Measurements from ENCODE around the gene BIRC6.
"Not testable (repeated sequence)": the region's sequence is repeated elsewhere in the genome, so short reads cannot be mapped to it uniquely, and the experiment has no call there.

The BIRC6 gene, protein sequence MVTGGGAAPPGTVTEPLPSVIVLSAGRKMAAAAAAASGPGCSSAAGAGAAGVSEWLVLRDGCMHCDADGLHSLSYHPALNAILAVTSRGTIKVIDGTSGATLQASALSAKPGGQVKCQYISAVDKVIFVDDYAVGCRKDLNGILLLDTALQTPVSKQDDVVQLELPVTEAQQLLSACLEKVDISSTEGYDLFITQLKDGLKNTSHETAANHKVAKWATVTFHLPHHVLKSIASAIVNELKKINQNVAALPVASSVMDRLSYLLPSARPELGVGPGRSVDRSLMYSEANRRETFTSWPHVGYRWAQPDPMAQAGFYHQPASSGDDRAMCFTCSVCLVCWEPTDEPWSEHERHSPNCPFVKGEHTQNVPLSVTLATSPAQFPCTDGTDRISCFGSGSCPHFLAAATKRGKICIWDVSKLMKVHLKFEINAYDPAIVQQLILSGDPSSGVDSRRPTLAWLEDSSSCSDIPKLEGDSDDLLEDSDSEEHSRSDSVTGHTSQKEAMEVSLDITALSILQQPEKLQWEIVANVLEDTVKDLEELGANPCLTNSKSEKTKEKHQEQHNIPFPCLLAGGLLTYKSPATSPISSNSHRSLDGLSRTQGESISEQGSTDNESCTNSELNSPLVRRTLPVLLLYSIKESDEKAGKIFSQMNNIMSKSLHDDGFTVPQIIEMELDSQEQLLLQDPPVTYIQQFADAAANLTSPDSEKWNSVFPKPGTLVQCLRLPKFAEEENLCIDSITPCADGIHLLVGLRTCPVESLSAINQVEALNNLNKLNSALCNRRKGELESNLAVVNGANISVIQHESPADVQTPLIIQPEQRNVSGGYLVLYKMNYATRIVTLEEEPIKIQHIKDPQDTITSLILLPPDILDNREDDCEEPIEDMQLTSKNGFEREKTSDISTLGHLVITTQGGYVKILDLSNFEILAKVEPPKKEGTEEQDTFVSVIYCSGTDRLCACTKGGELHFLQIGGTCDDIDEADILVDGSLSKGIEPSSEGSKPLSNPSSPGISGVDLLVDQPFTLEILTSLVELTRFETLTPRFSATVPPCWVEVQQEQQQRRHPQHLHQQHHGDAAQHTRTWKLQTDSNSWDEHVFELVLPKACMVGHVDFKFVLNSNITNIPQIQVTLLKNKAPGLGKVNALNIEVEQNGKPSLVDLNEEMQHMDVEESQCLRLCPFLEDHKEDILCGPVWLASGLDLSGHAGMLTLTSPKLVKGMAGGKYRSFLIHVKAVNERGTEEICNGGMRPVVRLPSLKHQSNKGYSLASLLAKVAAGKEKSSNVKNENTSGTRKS (N-terminal part only)

DNA sequence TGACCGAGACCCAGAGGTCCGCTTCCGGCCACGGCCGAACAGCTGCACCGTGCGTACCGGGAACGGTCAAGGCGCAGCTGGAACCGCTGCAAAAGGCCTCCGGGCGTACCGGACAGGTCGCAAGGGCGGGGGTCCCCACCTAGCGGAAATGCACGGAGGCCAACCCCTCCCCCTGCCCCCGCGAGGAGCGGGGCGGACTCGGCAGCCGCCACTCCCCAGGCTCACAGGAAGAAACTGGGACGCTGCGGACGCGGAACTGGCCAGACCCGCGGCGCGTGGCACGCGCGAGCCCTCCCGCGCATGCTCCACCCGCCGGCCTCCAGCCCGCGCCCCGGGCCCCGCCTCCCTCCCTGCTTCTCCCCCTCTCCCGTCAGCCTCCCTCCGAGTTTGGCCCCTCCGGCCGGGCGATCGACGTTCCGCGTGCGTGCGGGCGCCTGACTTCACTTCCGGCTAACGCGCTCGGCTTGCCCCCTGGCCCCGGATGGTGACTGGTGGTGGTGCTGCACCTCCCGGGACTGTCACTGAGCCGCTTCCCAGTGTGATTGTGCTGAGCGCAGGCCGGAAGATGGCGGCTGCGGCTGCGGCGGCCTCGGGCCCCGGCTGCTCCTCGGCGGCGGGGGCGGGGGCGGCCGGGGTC is at the start of gene BIRC6:
Gene BIRC6, plus strand, starts transcription at position 343 of the 637 bp plus-strand sequence. Its CDS starts 139 bp downstream, at position 482.
- DNase-seq (ENCODE audit: low read depth, low spot score) = peak; percentile 66
- ChIA-PET POLR2A (interaction anchor here (1.0 kb wide), 1 partner anchor 10 kb away, joined by 3 read pairs; no protein-coding TSS in a partner anchor), CTCF (no interaction called here)
- peak within 1 kb of the TSS; percentile 92 for H3K4me3 ChIP-seq (ENCODE audit: low read depth, low read length)
- TF ChIP-seq, protein P1, sequence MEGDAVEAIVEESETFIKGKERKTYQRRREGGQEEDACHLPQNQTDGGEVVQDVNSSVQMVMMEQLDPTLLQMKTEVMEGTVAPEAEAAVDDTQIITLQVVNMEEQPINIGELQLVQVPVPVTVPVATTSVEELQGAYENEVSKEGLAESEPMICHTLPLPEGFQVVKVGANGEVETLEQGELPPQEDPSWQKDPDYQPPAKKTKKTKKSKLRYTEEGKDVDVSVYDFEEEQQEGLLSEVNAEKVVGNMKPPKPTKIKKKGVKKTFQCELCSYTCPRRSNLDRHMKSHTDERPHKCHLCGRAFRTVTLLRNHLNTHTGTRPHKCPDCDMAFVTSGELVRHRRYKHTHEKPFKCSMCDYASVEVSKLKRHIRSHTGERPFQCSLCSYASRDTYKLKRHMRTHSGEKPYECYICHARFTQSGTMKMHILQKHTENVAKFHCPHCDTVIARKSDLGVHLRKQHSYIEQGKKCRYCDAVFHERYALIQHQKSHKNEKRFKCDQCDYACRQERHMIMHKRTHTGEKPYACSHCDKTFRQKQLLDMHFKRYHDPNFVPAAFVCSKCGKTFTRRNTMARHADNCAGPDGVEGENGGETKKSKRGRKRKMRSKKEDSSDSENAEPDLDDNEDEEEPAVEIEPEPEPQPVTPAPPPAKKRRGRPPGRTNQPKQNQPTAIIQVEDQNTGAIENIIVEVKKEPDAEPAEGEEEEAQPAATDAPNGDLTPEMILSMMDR (IDR thresholded peaks at IDR 0.05; ENCODE audit: insufficient read depth, low read length, missing control alignments) = no peak

DNA sequence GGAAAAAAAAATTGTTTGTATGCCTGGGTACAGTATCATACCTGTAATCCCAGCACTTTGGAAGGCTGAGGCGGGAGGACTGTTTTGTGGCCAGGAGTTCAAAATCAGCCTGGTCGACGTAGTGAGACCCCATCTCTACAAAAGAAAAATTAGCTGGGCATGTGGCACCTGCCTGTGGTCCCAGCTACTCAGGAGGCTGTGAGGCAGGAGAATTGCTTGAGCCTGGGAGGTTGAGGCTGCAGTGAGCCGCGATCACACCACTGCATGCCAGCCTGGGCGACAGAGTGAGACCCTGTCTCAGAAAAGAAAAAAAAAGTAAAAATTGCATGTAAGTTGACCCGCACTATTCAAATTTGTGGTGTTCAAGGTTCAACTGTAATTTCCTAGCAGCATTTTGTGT is 46.2 kb upstream of the BIRC6 start:
- ChIA-PET POLR2A (no interaction called here), CTCF (no interaction called here)
- TF ChIP-seq, protein P1 (IDR thresholded peaks at IDR 0.05; ENCODE audit: insufficient read depth, low read length, missing control alignments) = no peak
- no peak overlapping the region for H3K4me3 ChIP-seq (ENCODE audit: low read depth, low read length)
- DNase-seq (ENCODE audit: low read depth, low spot score) = no peak

DNA sequence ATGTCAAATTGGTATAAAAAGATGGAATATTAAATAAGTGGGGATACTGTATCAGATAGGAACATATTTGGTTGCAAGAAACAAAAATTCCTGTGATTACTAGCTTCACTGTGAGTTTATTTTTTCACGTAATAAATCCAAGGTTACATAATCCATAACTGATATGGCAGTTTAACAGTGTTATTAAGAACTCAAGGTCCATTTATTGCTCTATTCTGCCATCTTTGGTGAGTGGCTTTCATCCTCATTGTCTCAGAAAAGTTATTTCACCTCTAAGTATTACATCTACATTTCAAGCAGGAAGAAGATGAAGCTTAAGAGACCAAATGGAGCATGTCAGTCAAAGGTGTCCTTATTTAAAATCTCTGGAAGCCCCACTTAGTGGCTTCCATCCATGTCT is 41.9 kb upstream of the BIRC6 start:
- ChIA-PET CTCF (interaction anchor here (0.9 to 1.5 kb wide), 2 partner anchors 11 to 19 kb away, joined by 3 read pairs; no protein-coding TSS in a partner anchor), POLR2A (no interaction called here)
- DNase-seq (ENCODE audit: low read depth, low spot score) = no peak
- H3K4me3 ChIP-seq (ENCODE audit: low read depth, low read length) = no peak overlapping the region
- TF ChIP-seq, protein P1 (IDR thresholded peaks at IDR 0.05; ENCODE audit: insufficient read depth, low read length, missing control alignments) = no peak

DNA sequence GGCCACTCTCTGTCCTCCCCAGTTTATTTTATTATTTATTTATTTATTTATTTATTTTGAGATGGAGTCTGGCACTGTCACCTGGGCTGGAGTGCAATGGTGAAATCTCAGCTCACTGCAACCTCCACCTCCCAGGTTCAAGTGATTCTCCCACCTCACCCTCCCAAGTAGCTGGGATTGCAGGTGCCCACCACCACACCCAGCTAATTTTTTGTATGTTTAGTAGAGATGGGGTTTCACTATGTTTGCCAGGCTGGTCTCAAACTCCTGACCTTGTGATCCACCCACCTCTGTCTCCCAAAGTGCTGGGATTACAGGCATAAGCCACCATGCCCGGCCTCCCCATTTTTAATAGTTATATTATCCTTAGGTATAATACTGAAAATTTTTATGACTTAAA is 28.1 kb upstream of the BIRC6 start:
- CTCF ChIA-PET; POLR2A ChIA-PET; DNase-seq (ENCODE audit: low read depth, low spot score): not testable (repeated sequence)

DNA sequence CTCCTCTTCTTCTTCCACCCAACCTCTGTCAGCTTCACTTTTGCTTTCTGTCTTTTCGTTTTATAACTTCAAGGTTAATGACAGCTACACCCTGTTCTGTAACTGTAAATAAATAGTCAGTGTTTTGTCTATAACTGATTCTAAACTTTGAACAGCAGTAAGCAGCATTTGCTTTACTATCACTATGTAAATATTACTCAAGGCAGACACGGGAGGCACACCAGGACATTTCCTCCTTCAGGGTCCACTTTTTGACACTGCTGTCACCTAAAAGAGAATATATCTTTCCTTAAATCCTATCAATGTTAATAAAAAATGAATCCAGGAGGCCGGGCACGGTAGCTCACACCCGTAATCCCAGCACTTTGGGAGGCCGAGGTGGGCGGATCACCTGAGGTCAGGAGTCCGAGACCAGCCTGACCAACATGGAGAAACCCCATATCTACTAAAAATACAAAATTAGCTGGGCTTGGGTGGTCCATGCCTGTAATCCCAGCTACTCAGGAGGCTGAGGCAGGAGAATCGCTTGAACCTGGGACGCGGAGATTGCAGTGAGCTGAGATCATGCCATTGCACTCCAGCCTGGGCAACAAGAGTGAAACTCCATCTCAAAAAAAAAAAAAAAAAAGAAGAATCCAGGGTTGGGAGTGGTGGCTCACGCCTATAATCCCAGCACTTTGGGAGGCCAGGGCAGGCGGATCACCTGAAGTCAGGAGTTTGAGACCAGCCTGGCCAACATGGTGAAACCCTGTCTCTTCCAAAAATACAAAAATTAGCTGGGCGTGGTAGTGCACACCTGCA is 27.4 kb upstream of the BIRC6 start:
- POLR2A ChIA-PET; DNase-seq (ENCODE audit: low read depth, low spot score); H3K4me3 ChIP-seq (ENCODE audit: low read depth, low read length): not testable (repeated sequence)
- CTCF ChIA-PET = interaction anchor here (0.9 kb wide), 1 partner anchor 47 kb away, joined by 3 read pairs; no protein-coding TSS in a partner anchor

More for the DNA sequence above, 28.1 kb upstream of the BIRC6 start:
- H3K4me3 ChIP-seq (ENCODE audit: low read depth, low read length) = not testable (repeated sequence)

DNA sequence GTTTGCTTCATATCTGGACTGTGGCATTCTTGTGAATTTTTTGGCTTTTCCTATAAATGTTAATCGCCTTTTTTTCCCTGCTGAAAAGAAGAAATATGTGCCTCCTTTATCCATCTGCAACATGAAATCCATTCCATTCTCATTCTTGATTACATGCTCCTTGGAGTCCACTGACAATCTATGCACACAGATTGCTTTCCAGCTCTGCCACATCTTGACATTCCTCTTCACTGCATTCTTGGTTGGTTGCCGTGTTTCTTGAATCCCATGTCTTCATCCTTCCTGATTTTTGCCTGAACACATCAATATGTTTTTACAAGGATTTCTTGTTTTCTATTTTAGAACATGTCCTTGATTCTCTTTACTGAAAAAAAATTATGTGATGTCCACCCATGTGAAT is 26.7 kb upstream of the BIRC6 start:
- no peak overlapping the region for H3K4me3 ChIP-seq (ENCODE audit: low read depth, low read length)
- TF ChIP-seq, protein P1 (IDR thresholded peaks at IDR 0.05; ENCODE audit: insufficient read depth, low read length, missing control alignments) = no peak
- ChIA-PET CTCF (interaction anchor here (0.9 kb wide), 1 partner anchor 48 kb away, joined by 3 read pairs; no protein-coding TSS in a partner anchor), POLR2A (no interaction called here)
- DNase-seq (ENCODE audit: low read depth, low spot score) = peak; percentile 54
